ENCODE measurements around the gene PDE4D. TPM values are rescaled to one million over a fixed set of nuclear protein-coding genes. Genes with fewer than 3 reads are reported as not detected.

Gene PDE4D
- total and polyA plus RNA-seq, 10 of the 15 experiments (the other 5 are each of a cell fraction or from before 2014, with no cell fraction given): 0.87 to 4.1 (median 2.2) TPM

GRCh38 chr5:59732806-59733205, 160.7 kb downstream of the PDE4D start:
- no peak overlapping the region for H3K4me2 ChIP-seq (ENCODE audit: control insufficient read depth, insufficient read depth)
- intact Hi-C loops (cut with micrococcal nuclease; ENCODE audit: unreplicated experiment): no loop called here
- no peaks in the 10 kb centered on the region for H3K9me3 ChIP-seq (replicated peaks; ENCODE audit: control insufficient read depth, insufficient read depth, low read length)
- no peak overlapping the region for H3K27ac ChIP-seq (ENCODE audit: control insufficient read depth, insufficient read depth)
- H3K79me2 ChIP-seq (ENCODE audit: control insufficient read depth, insufficient read depth, low read length): no peaks in the 10 kb centered on the region
- CTCF ChIA-PET: interaction anchor here (0.7 kb wide), 1 partner anchor 858 kb away, joined by 3 read pairs; no protein-coding TSS in a partner anchor
- SMC1A ChIA-PET (ENCODE audit: uncharacterized antibody, unreplicated experiment): no interaction called here
- no peak overlapping the region for H2AFZ ChIP-seq (ENCODE audit: control insufficient read depth, low read depth, low read length)
- no peaks in the 10 kb centered on the region for H3K4me1 ChIP-seq (ENCODE audit: control insufficient read depth, insufficient read depth, low read length)
- no TSS peak for BruUV-seq (replicated peaks)
- H4K20me1 ChIP-seq (ENCODE audit: control insufficient read depth, insufficient read depth): no peaks in the 10 kb centered on the region
- FAIRE-seq (no peak), DNase-seq (ENCODE audit: low read depth, low spot score) (no peak), ATAC-seq (no peak)
- TF ChIP-seq, protein P1, sequence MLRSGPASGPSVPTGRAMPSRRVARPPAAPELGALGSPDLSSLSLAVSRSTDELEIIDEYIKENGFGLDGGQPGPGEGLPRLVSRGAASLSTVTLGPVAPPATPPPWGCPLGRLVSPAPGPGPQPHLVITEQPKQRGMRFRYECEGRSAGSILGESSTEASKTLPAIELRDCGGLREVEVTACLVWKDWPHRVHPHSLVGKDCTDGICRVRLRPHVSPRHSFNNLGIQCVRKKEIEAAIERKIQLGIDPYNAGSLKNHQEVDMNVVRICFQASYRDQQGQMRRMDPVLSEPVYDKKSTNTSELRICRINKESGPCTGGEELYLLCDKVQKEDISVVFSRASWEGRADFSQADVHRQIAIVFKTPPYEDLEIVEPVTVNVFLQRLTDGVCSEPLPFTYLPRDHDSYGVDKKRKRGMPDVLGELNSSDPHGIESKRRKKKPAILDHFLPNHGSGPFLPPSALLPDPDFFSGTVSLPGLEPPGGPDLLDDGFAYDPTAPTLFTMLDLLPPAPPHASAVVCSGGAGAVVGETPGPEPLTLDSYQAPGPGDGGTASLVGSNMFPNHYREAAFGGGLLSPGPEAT (IDR thresholded peaks at IDR 0.05; ENCODE audit: low read depth): no peak
- TF ChIP-seq ZBTB33 (IDR thresholded peaks at IDR 0.05): no peak
- no peak for TF ChIP-seq PAX5 (IDR thresholded peaks at IDR 0.05; ENCODE audit: borderline replicate concordance, low read depth, low read length)
- no peak for TF ChIP-seq IRF3 (IDR thresholded peaks at IDR 0.05)
- TF ChIP-seq SUZ12 (IDR thresholded peaks at IDR 0.05; ENCODE audit: unreplicated experiment): no peak
- TF ChIP-seq MTA3 (IDR thresholded peaks at IDR 0.05; ENCODE audit: borderline replicate concordance, low read length): no peak
- no peak for TF ChIP-seq YBX1 (IDR thresholded peaks at IDR 0.05)
- no peak for TF ChIP-seq TAF1 (IDR thresholded peaks at IDR 0.05; ENCODE audit: borderline replicate concordance, low read depth, low read length)
- no peak for TF ChIP-seq EZH2 (IDR thresholded peaks at IDR 0.05; ENCODE audit: borderline replicate concordance, control insufficient read depth, low read depth, low read length)
- no peak for TF ChIP-seq ZNF24 (IDR thresholded peaks at IDR 0.05)
- TF ChIP-seq SIN3A (IDR thresholded peaks at IDR 0.05; ENCODE audit: low read depth, low read length): no peak
- no peak for TF ChIP-seq STAT3 (IDR thresholded peaks at IDR 0.05; ENCODE audit: low read depth, low read length)
- no peak for TF ChIP-seq MEF2B (IDR thresholded peaks at IDR 0.05; ENCODE audit: partially characterized antibody, poor library complexity, severe bottlenecking)
- no peaks in the 10 kb centered on the region for H3K27me3 ChIP-seq (replicated peaks in 1 of 2; ENCODE audit: control insufficient read depth in 2 of 2, insufficient read depth in 2 of 2, low read length in 1 of 2)
- POLR2A ChIA-PET: no interaction called here
- H3K4me3 ChIP-seq: no peak overlapping the region
- H3K9ac ChIP-seq (ENCODE audit: control insufficient read depth, insufficient read depth, low read length): no peak overlapping the region
- H3K36me3 ChIP-seq (ENCODE audit: control insufficient read depth in 2 of 2, insufficient read depth in 2 of 2, low read length in 1 of 2): no peaks in the 10 kb centered on the region
- in situ Hi-C loops (cut with MboI): no loop called here
- RAD21 ChIA-PET (ENCODE audit: unreplicated experiment): no interaction called here

Measured in GM12878 (cell line).